Measurements from ENCODE around the gene CGB8.
"Not testable (repeated sequence)": the region's sequence is repeated elsewhere in the genome, so short reads cannot be mapped to it uniquely, and the experiment has no call there.

Gene CGB8

GRCh38 chr19:49064768-49065611 is 16.1 kb upstream of the CGB8 start, which contains the start of gene NTF4:
Gene NTF4, minus strand, starts transcription at chr19:49064818. Its CDS starts 2,821 bp downstream, at chr19:49061997.
- DNase-seq: no peak

- DNase-seq: no peak
These were observed 15.2 kb upstream of the CGB8 start for GRCh38 chr19:49064029-49064629.

GRCh38 chr19:49061445-49061844 is 12.5 kb upstream of the CGB8 start:
- DNase-seq: no peak

GRCh38 chr19:49061000-49061399 is 12.1 kb upstream of the CGB8 start:
- no peak for DNase-seq

GRCh38 chr19:49059053-49059452 is 10.1 kb upstream of the CGB8 start:
- DNase-seq: no peak

GRCh38 chr19:49058562-49058961 is 9.7 kb upstream of the CGB8 start:
- no peak for DNase-seq

- peak; percentile 16 for DNase-seq
These were observed 8.8 kb upstream of the CGB8 start, which contains the start of gene CGB7 for GRCh38 chr19:49057636-49058234. Gene CGB7, minus strand, starts transcription at chr19:49057749. Its CDS starts 2,374 bp downstream, at chr19:49055375.

- DNase-seq: not testable (repeated sequence)
These were observed 8.1 kb upstream of the CGB8 start for GRCh38 chr19:49056902-49057596.

- peak; percentile 41 for DNase-seq
These were observed 7.4 kb upstream of the CGB8 start for GRCh38 chr19:49056101-49056901.

- not testable (repeated sequence) for DNase-seq
These were observed 1.6 kb upstream of the CGB8 start for GRCh38 chr19:49050376-49051033.

- not testable (repeated sequence) for DNase-seq
These were observed 923 bp upstream of the CGB8 start for GRCh38 chr19:49049834-49050233.

- not testable (repeated sequence) for DNase-seq
These were observed 5.4 kb downstream of the CGB8 start, which contains the start of gene CGB5 for GRCh38 chr19:49043548-49043947. Gene CGB5, plus strand, starts transcription at chr19:49043848. Its CDS starts 362 bp downstream, at chr19:49044210.

GRCh38 chr19:49042666-49043065 is 6.2 kb downstream of the CGB8 start:
- not testable (repeated sequence) for DNase-seq

- DNase-seq: no peak
These were observed 6.7 kb downstream of the CGB8 start for GRCh38 chr19:49042177-49042576.

- not testable (repeated sequence) for DNase-seq
These were observed 9.2 kb downstream of the CGB8 start for GRCh38 chr19:49039736-49040135.

GRCh38 chr19:49038557-49039276 is 10.2 kb downstream of the CGB8 start:
- DNase-seq: not testable (repeated sequence)

GRCh38 chr19:49038111-49038510 is 10.8 kb downstream of the CGB8 start:
- DNase-seq: not testable (repeated sequence)

GRCh38 chr19:49036815-49037214 is 12.1 kb downstream of the CGB8 start, which contains the start of gene CGB1:
Gene CGB1, minus strand, starts transcription at chr19:49036895. Its CDS starts 184 bp downstream, at chr19:49036711.
- peak; percentile 26 for DNase-seq

GRCh38 chr19:49031642-49032301 is 17.1 kb downstream of the CGB8 start, which contains the start of gene CGB2:
Gene CGB2, plus strand, starts transcription at chr19:49031890. Its CDS starts 206 bp downstream, at chr19:49032096.
- DNase-seq: peak; percentile 36

GRCh38 chr19:49030323-49030722 is 18.6 kb downstream of the CGB8 start:
- not testable (repeated sequence) for DNase-seq
